ENCODE results near the gene TMEM125. TPM values are rescaled to one million over a fixed set of nuclear protein-coding genes. Genes with fewer than 3 reads are reported as not detected.

TMEM125 gene
- total and polyA plus RNA-seq, 2 experiments from 2014 or later, result not detected

GRCh38 chr1:43279666-43280065 is 9.9 kb downstream of the TMEM125 start:
- Histone ChIP-seq H3K27me3 (replicated peaks; ENCODE audit: insufficient read depth) (no peaks in the 10 kb centered on the region; the same call in 1 of the 2 replicates), H3K36me3 (ENCODE audit: low read depth) (no peaks in the 10 kb centered on the region), H3K4me2 (ENCODE audit: unreplicated experiment) (no peak overlapping the region), H3K9ac (no peak overlapping the region), H4K20me1 (ENCODE audit: insufficient read depth) (no peaks in the 10 kb centered on the region), H3F3A (ENCODE audit: insufficient read depth) (no peaks in the 10 kb centered on the region), H3K4me3 (no peak overlapping the region), H2AFZ (no peak overlapping the region), H3K9me2 (ENCODE audit: insufficient read depth) (no peaks in the 10 kb centered on the region), H3K9me3 (ENCODE audit: low read depth) (no peaks in the 10 kb centered on the region), H3K27ac (no peak overlapping the region), H3K79me2 (ENCODE audit: insufficient read depth) (no peaks in the 10 kb centered on the region), H3K4me1 (ENCODE audit: insufficient read depth) (no peaks in the 10 kb centered on the region)
- DNase-seq, result no peak
- 77% methylated on average over 6 of the region's 6 CpGs for WGBS, 2 experiments (ENCODE audit: low coverage in 1 of 2, low lambda C conversion rate in 2 of 2, missing lambda C conversion rate in 2 of 2)
- in situ Hi-C loops (cut with MboI), result no loop called here
- no peak for TF ChIP-seq EZH2phosphoT487 (IDR thresholded peaks at IDR 0.05; ENCODE audit: insufficient read depth, low read depth)
- no peak for TF ChIP-seq EZH2 (IDR thresholded peaks at IDR 0.05; ENCODE audit: insufficient read depth, poor library complexity, severe bottlenecking)

GRCh38 chr1:43280692-43281091 is 10.9 kb downstream of the TMEM125 start:
- in situ Hi-C loops (cut with MboI), result no loop called here
- Histone ChIP-seq H4K20me1 (ENCODE audit: insufficient read depth) (no peaks in the 10 kb centered on the region), H3K9me2 (ENCODE audit: insufficient read depth) (no peaks in the 10 kb centered on the region)

GRCh38 chr1:43282220-43283195 is 12.7 kb downstream of the TMEM125 start:
- H3K9me3 ChIP-seq (ENCODE audit: low read depth), result no peaks in the 10 kb centered on the region
- H3K36me3 ChIP-seq (ENCODE audit: low read depth), result no peaks in the 10 kb centered on the region
- no peak for DNase-seq
- H3K4me3 ChIP-seq, result no peak overlapping the region
- H3K4me2 ChIP-seq (ENCODE audit: unreplicated experiment), result no peak overlapping the region
- H3K27ac ChIP-seq, result no peak overlapping the region
- H3K9me2 ChIP-seq (ENCODE audit: insufficient read depth), result no peaks in the 10 kb centered on the region
- no peaks in the 10 kb centered on the region for H3F3A ChIP-seq (ENCODE audit: insufficient read depth)
- peaks cover under 1% of the 10 kb centered on the region for H3K27me3 ChIP-seq (replicated peaks; ENCODE audit: insufficient read depth)
- H3K79me2 ChIP-seq (ENCODE audit: insufficient read depth), result no peaks in the 10 kb centered on the region
- in situ Hi-C loops (cut with MboI), result no loop called here
- WGBS, 2 experiments (ENCODE audit: low coverage in 1 of 2, low lambda C conversion rate in 2 of 2, missing lambda C conversion rate in 2 of 2), result 70 to 76% methylated on average over 14 to 15 of the region's 15 CpGs
- H3K4me1 ChIP-seq (ENCODE audit: insufficient read depth), result no peaks in the 10 kb centered on the region
- TF ChIP-seq EZH2 (IDR thresholded peaks at IDR 0.05; ENCODE audit: insufficient read depth, poor library complexity, severe bottlenecking) (no peak), EZH2phosphoT487 (IDR thresholded peaks at IDR 0.05; ENCODE audit: insufficient read depth, low read depth) (no peak)
- no peaks in the 10 kb centered on the region for H4K20me1 ChIP-seq (ENCODE audit: insufficient read depth)
- no peak overlapping the region for H2AFZ ChIP-seq
- H3K9ac ChIP-seq, result no peak overlapping the region

More at GRCh38 chr1:43280692-43281091, 10.9 kb downstream of the TMEM125 start:
- Histone ChIP-seq H3K36me3 (ENCODE audit: low read depth) (no peaks in the 10 kb centered on the region), H3F3A (ENCODE audit: insufficient read depth) (no peaks in the 10 kb centered on the region), H3K4me3 (no peak overlapping the region), H3K9ac (no peak overlapping the region), H3K4me1 (ENCODE audit: insufficient read depth) (no peaks in the 10 kb centered on the region), H3K9me3 (ENCODE audit: low read depth) (no peaks in the 10 kb centered on the region), H3K27me3 (replicated peaks; ENCODE audit: insufficient read depth) (no peaks in the 10 kb centered on the region; the same call in 1 of the 2 replicates), H3K4me2 (ENCODE audit: unreplicated experiment) (no peak overlapping the region), H2AFZ (no peak overlapping the region), H3K79me2 (ENCODE audit: insufficient read depth) (no peaks in the 10 kb centered on the region), H3K27ac (no peak overlapping the region)
- TF ChIP-seq EZH2 (IDR thresholded peaks at IDR 0.05; ENCODE audit: insufficient read depth, poor library complexity, severe bottlenecking) (no peak), EZH2phosphoT487 (IDR thresholded peaks at IDR 0.05; ENCODE audit: insufficient read depth, low read depth) (no peak)
- 39 to 44% methylated on average over 2 of the region's 2 CpGs for WGBS, 2 experiments (ENCODE audit: low coverage in 1 of 2, low lambda C conversion rate in 2 of 2, missing lambda C conversion rate in 2 of 2)
- no peak for DNase-seq

GRCh38 chr1:43284065-43284464 is 14.3 kb downstream of the TMEM125 start:
- no peaks in the 10 kb centered on the region for H3K36me3 ChIP-seq (ENCODE audit: low read depth)
- no peaks in the 10 kb centered on the region for H3K79me2 ChIP-seq (ENCODE audit: insufficient read depth)
- no peak for DNase-seq
- WGBS, 2 experiments (ENCODE audit: low coverage in 1 of 2, low lambda C conversion rate in 2 of 2, missing lambda C conversion rate in 2 of 2), result 52 to 68% methylated on average over 3 of the region's 3 CpGs
- in situ Hi-C loops (cut with MboI), result no loop called here
- H3K4me3 ChIP-seq, result no peak overlapping the region
- no peak overlapping the region for H3K9ac ChIP-seq
- H3K9me2 ChIP-seq (ENCODE audit: insufficient read depth), result no peaks in the 10 kb centered on the region
- H3K4me1 ChIP-seq (ENCODE audit: insufficient read depth), result no peaks in the 10 kb centered on the region
- no peak overlapping the region for H3K27ac ChIP-seq
- H4K20me1 ChIP-seq (ENCODE audit: insufficient read depth), result no peaks in the 10 kb centered on the region
- H2AFZ ChIP-seq, result no peak overlapping the region
- TF ChIP-seq EZH2 (IDR thresholded peaks at IDR 0.05; ENCODE audit: insufficient read depth, poor library complexity, severe bottlenecking), result no peak
- TF ChIP-seq EZH2phosphoT487 (IDR thresholded peaks at IDR 0.05; ENCODE audit: insufficient read depth, low read depth), result no peak
- H3K27me3 ChIP-seq (replicated peaks; ENCODE audit: insufficient read depth), result peaks cover 9% of the 10 kb centered on the region
- H3F3A ChIP-seq (ENCODE audit: insufficient read depth), result no peaks in the 10 kb centered on the region
- no peak overlapping the region for H3K4me2 ChIP-seq (ENCODE audit: unreplicated experiment)
- no peaks in the 10 kb centered on the region for H3K9me3 ChIP-seq (ENCODE audit: low read depth)

Data from GM23248 (cell line).